ENCODE data around the gene KIZ.

The KIZ gene

DNA sequence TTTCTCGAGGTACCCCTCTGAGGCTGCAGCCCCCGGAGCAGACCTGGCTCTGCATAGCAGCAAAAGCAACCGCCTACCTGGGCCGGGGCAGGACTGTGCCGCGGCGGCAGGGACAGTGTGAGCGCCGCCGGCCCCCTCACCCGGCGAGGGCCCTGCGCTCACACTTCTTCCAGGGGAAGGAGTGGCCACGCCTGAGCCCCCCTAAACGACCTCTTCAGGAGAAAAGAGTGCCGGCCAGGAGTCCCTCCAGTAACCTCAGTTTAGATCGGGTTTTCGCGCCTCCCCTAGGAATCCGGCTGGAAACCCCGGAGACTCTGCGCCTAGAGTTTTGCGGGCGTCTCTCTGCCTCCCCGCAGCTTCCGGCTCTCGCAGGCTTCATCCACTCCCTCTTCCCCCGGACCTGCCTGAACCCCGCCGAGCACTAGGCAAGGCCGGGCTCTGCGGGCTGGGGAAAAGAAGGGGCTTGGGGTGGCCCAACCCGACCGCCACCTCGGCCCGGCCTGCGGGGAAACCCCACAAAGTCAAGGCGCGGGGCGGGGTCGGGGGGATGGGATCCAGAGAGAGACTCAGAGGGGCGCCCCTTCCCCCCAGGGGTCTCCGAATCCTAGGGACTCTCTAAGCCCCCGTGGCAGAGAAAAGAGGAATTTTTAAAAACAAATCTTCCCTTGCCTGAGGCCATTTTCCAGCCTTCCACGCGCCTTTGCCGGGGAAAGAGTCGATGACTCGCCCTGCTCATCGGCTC is 20.3 kb upstream of the KIZ start:
- DNase-seq (ENCODE audit: low read depth): no peak
- H3K4me3 ChIP-seq (ENCODE audit: low read depth, low read length): no peak overlapping the region

GRCh38 chr20:21106171-21107017 is 19.5 kb upstream of the KIZ start, which contains the start of gene LINC00237:
Gene LINC00237, minus strand, starts transcription at chr20:21106358.
- TF ChIP-seq, protein P1, sequence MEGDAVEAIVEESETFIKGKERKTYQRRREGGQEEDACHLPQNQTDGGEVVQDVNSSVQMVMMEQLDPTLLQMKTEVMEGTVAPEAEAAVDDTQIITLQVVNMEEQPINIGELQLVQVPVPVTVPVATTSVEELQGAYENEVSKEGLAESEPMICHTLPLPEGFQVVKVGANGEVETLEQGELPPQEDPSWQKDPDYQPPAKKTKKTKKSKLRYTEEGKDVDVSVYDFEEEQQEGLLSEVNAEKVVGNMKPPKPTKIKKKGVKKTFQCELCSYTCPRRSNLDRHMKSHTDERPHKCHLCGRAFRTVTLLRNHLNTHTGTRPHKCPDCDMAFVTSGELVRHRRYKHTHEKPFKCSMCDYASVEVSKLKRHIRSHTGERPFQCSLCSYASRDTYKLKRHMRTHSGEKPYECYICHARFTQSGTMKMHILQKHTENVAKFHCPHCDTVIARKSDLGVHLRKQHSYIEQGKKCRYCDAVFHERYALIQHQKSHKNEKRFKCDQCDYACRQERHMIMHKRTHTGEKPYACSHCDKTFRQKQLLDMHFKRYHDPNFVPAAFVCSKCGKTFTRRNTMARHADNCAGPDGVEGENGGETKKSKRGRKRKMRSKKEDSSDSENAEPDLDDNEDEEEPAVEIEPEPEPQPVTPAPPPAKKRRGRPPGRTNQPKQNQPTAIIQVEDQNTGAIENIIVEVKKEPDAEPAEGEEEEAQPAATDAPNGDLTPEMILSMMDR (IDR thresholded peaks at IDR 0.05; ENCODE audit: insufficient read depth, low read depth, low read length, missing control alignments): no peak
- DNase-seq (ENCODE audit: low read depth): no peak
- no peak within 1 kb of the TSS for H3K4me3 ChIP-seq (ENCODE audit: low read depth, low read length)

More for the DNA sequence above, 20.3 kb upstream of the KIZ start:
- TF ChIP-seq, protein P1 (IDR thresholded peaks at IDR 0.05; ENCODE audit: insufficient read depth, low read depth, low read length, missing control alignments): no peak

DNA sequence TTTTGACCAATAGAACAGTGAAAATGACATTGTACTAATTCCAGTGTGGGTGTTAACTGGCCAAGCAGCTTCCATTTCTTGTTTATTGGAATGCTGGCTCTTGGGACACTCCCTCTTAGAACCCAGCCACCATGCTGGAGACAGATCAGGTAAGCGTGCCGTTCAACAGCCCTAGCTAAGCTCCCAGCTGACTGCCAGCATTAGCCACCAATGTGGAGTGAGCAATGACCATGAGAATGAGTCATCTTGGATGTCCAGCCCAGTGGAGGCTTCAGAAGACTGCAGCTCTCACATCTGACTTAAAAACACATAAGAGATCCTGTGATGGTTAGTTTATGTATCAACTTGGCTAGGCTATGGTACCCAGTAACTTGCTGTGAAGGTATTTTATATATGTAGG is 16.7 kb upstream of the KIZ start:
- TF ChIP-seq, protein P1 (IDR thresholded peaks at IDR 0.05; ENCODE audit: insufficient read depth, low read depth, low read length, missing control alignments): no peak
- no peak overlapping the region for H3K4me3 ChIP-seq (ENCODE audit: low read depth, low read length)
- DNase-seq (ENCODE audit: low read depth): no peak

DNA sequence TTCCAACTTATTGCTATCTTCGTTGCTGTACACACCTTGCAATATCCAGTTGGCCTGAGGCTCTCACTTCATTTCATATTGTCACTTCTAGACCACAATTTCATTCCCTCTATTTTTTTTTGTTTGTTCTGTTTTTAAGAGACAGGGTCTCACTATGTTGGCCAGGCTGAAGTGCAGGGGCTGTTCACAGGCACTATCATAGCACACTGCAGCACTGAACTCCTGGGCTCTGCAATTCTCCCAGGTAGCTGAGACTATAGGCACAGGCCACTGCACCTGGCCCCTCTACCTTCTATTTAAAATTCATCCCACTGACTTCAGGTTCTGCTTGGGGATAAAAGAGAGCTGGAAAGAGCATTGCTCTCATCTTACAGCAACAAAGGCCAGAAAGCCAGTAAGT is 15.1 kb upstream of the KIZ start:
- TF ChIP-seq, protein P1 (IDR thresholded peaks at IDR 0.05; ENCODE audit: insufficient read depth, low read depth, low read length, missing control alignments): no peak
- DNase-seq (ENCODE audit: low read depth): no peak
- no peak overlapping the region for H3K4me3 ChIP-seq (ENCODE audit: low read depth, low read length)

GRCh38 chr20:21111416-21111815 is 14.5 kb upstream of the KIZ start:
- no peak overlapping the region for H3K4me3 ChIP-seq (ENCODE audit: low read depth, low read length)
- no peak for DNase-seq (ENCODE audit: low read depth)
- TF ChIP-seq, protein P1 (IDR thresholded peaks at IDR 0.05; ENCODE audit: insufficient read depth, low read depth, low read length, missing control alignments): no peak

- no peak for DNase-seq (ENCODE audit: low read depth)
- H3K4me3 ChIP-seq (ENCODE audit: low read depth, low read length): no peak overlapping the region
- TF ChIP-seq, protein P1 (IDR thresholded peaks at IDR 0.05; ENCODE audit: insufficient read depth, low read depth, low read length, missing control alignments): no peak
Observed at GRCh38 chr20:21113697-21114096, 12.2 kb upstream of the KIZ start.
